HG02798 (cell line): ENCODE results near the gene DSCAM.

Source experiments
- ATAC-seq: cut with Tn5 transposase; IDR thresholded peaks from one replicate; pipeline ENCODE4 v1.9.1; 2021; ENCODE audit warnings: mild to moderate bottlenecking; ENCODE audit not compliant: unreplicated experiment, poor library complexity

The DSCAM gene

GRCh38 chr21:40566486-40566885, 280.5 kb downstream of the DSCAM start:
- ATAC-seq: no peak

GRCh38 chr21:40564318-40564717, 282.6 kb downstream of the DSCAM start:
- ATAC-seq: no peak

- ATAC-seq: no peak
Measured at GRCh38 chr21:40563900-40564299, 283.1 kb downstream of the DSCAM start.

- ATAC-seq: no peak
Measured at GRCh38 chr21:40562242-40563002, 284.5 kb downstream of the DSCAM start.

GRCh38 chr21:40556442-40556968, 290.5 kb downstream of the DSCAM start:
- ATAC-seq: no peak

- ATAC-seq: no peak
Measured at GRCh38 chr21:40555021-40555528, 291.9 kb downstream of the DSCAM start.

GRCh38 chr21:40553781-40554180, 293.2 kb downstream of the DSCAM start:
- ATAC-seq: no peak

- ATAC-seq: no peak
Measured at GRCh38 chr21:40547906-40548513, 298.9 kb downstream of the DSCAM start.

- ATAC-seq: no peak
Measured at GRCh38 chr21:40546647-40547046, 300.3 kb downstream of the DSCAM start.

GRCh38 chr21:40540216-40540615, 306.7 kb downstream of the DSCAM start:
- no peak for ATAC-seq

- no peak for ATAC-seq
Measured at GRCh38 chr21:40534886-40535285, 312.1 kb downstream of the DSCAM start.

- ATAC-seq: no peak
Measured at GRCh38 chr21:40531431-40532110, 315.4 kb downstream of the DSCAM start.

- ATAC-seq: no peak
Measured at GRCh38 chr21:40531016-40531415, 315.9 kb downstream of the DSCAM start.

GRCh38 chr21:40517646-40518045, 329.3 kb downstream of the DSCAM start:
- ATAC-seq: no peak

GRCh38 chr21:40516335-40516734, 330.6 kb downstream of the DSCAM start:
- ATAC-seq: no peak

- ATAC-seq: no peak
Measured at GRCh38 chr21:40512590-40512989, 334.4 kb downstream of the DSCAM start.

- ATAC-seq: no peak
Measured at GRCh38 chr21:40507978-40508377, 339.0 kb downstream of the DSCAM start.

GRCh38 chr21:40505681-40506080, 341.3 kb downstream of the DSCAM start:
- no peak for ATAC-seq

GRCh38 chr21:40505244-40505643, 341.7 kb downstream of the DSCAM start:
- no peak for ATAC-seq

- ATAC-seq: no peak
Measured at GRCh38 chr21:40504825-40505224, 342.1 kb downstream of the DSCAM start.

- no peak for ATAC-seq
Measured at GRCh38 chr21:40496116-40496515, 350.8 kb downstream of the DSCAM start.
